ENCODE results near the gene ANKRD12. TPM values are rescaled to one million over a fixed set of nuclear protein-coding genes. Genes with fewer than 3 reads are reported as not detected.
"Not testable (repeated sequence)": the region's sequence is repeated elsewhere in the genome, so short reads cannot be mapped to it uniquely, and the experiment has no call there.

ANKRD12 gene
- total RNA-seq, 6 experiments from 2014 or later = 26.5 to 31.3 (median 29.8) TPM

DNA sequence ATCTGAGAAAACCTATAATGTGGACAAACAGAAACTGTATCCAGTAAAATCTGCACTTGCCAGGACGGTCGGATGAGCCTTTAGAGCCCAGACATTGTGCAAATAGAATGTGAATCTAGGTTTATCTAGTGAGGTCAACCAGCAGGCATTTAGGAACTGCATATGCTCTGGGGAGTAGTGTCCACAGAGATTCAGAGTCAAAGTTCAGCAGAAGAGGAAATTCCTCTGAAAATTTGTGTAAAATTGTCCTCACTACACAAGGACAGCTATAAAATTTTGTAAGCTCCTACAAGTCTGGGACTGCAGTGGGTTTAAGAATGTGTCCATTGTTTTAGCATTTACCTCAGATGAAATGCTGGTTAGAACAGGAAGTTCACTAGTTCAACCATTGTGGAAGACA lies 43.9 kb upstream of the ANKRD12 start:
- no peak overlapping the region for H3K4me3 Mint-ChIP-seq
- DNase-seq = no peak
- TF ChIP-seq, protein P1, sequence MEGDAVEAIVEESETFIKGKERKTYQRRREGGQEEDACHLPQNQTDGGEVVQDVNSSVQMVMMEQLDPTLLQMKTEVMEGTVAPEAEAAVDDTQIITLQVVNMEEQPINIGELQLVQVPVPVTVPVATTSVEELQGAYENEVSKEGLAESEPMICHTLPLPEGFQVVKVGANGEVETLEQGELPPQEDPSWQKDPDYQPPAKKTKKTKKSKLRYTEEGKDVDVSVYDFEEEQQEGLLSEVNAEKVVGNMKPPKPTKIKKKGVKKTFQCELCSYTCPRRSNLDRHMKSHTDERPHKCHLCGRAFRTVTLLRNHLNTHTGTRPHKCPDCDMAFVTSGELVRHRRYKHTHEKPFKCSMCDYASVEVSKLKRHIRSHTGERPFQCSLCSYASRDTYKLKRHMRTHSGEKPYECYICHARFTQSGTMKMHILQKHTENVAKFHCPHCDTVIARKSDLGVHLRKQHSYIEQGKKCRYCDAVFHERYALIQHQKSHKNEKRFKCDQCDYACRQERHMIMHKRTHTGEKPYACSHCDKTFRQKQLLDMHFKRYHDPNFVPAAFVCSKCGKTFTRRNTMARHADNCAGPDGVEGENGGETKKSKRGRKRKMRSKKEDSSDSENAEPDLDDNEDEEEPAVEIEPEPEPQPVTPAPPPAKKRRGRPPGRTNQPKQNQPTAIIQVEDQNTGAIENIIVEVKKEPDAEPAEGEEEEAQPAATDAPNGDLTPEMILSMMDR (IDR thresholded peaks at IDR 0.05) = no peak
- H3K27ac Mint-ChIP-seq = 0 out of 2 replicates have a peak overlapping the region, but pooled peaks have one; percentile 97
- H3K36me3 Mint-ChIP-seq (ENCODE audit: low read depth) = no peaks in the 10 kb centered on the region
- H3K4me1 Mint-ChIP-seq (ENCODE audit: low read depth) = peaks cover 46% of the 10 kb centered on the region
- H3K27me3 Mint-ChIP-seq (ENCODE audit: insufficient read depth) = no peaks in the 10 kb centered on the region; the same call in none of the 2 replicates
- H3K9me3 Mint-ChIP-seq = no peaks in the 10 kb centered on the region

GRCh38 chr18:9093109-9093508 lies 43.5 kb upstream of the ANKRD12 start:
- H3K9me3 Mint-ChIP-seq; DNase-seq; H3K4me3 Mint-ChIP-seq; H3K36me3 Mint-ChIP-seq (ENCODE audit: low read depth); H3K27me3 Mint-ChIP-seq (ENCODE audit: insufficient read depth): not testable (repeated sequence)
- H3K27ac Mint-ChIP-seq = peak overlapping the region; percentile 97
- peaks cover 47% of the 10 kb centered on the region for H3K4me1 Mint-ChIP-seq (ENCODE audit: low read depth)

GRCh38 chr18:9094307-9095226 lies 42.0 kb upstream of the ANKRD12 start:
- Mint-ChIP-seq H3K36me3 (ENCODE audit: low read depth) (no peaks in the 10 kb centered on the region), H3K4me3 (peak overlapping the region; percentile 64), H3K4me1 (ENCODE audit: low read depth) (peaks cover 47% of the 10 kb centered on the region), H3K9me3 (no peaks in the 10 kb centered on the region), H3K27ac (peak overlapping the region; percentile 97), H3K27me3 (ENCODE audit: insufficient read depth) (no peaks in the 10 kb centered on the region; the same call in none of the 2 replicates)
- TF ChIP-seq, protein P1 (IDR thresholded peaks at IDR 0.05) = no peak
- peak; percentile 91 for DNase-seq

DNA sequence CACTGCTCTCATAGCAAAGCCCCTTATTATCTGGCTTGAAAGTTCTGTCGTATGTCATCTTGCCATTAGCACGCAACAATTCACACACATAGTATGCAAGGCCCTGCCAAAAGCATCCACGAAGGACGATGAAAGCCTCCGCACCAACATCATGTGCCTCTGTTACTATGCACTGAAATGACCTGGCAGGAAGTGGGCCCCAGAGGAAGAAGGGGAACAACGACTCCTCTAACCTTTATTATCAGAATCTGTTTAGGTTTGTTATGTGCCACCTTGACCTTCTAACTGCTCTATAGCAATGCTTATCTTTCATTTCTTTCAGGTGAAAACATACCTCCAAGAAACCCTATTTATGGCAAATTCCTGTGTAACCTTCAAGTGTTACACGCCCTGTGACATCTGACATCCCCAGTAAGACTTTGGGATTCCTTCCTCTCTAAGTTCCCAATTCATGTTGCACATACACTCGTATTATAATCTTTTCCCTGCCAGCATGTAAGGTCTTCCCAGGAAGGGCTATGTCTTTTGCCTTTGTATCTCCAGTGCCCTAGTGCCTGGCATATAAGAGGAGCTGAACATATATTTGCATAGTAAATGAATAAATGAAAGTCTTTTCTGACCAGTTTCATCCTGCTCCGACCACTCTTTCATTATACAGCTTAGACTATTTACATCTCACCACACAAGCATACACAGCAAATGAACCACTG lies 41.1 kb upstream of the ANKRD12 start:
- TF ChIP-seq, protein P1 (IDR thresholded peaks at IDR 0.05) = no peak
- no peaks in the 10 kb centered on the region for H3K36me3 Mint-ChIP-seq (ENCODE audit: low read depth)
- peaks cover 53% of the 10 kb centered on the region for H3K4me1 Mint-ChIP-seq (ENCODE audit: low read depth)
- no peak for DNase-seq
- peak overlapping the region; percentile 97 for H3K27ac Mint-ChIP-seq
- H3K27me3 Mint-ChIP-seq (ENCODE audit: insufficient read depth) = no peaks in the 10 kb centered on the region; the same call in none of the 2 replicates
- H3K4me3 Mint-ChIP-seq = peak overlapping the region; percentile 64; the same call in 1 of the 2 replicates
- H3K9me3 Mint-ChIP-seq = no peaks in the 10 kb centered on the region

DNA sequence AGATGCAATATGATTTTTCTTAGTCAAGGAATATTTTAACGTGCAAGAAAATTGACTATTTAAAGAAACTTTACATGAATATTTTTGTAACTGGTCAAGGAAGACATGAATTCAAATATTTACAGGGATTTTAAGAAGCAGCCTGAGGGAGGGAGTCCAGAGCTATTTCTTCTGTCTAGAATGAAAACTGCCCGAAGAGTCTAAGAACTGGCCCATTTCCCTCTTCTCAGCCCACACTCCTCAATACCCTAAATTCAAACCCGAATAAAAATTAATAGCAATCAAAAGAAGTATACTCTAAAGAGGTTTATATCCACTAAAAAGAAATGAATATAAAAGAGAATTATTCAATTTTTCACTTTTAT lies 40.6 kb upstream of the ANKRD12 start:
- TF ChIP-seq, protein P1 (IDR thresholded peaks at IDR 0.05) = no peak
- H3K9me3 Mint-ChIP-seq = no peaks in the 10 kb centered on the region
- peaks cover 58% of the 10 kb centered on the region for H3K4me1 Mint-ChIP-seq (ENCODE audit: low read depth)
- H3K27ac Mint-ChIP-seq = peak overlapping the region; percentile 97
- no peak for DNase-seq
- no peaks in the 10 kb centered on the region; the same call in none of the 2 replicates for H3K27me3 Mint-ChIP-seq (ENCODE audit: insufficient read depth)
- no peaks in the 10 kb centered on the region for H3K36me3 Mint-ChIP-seq (ENCODE audit: low read depth)
- no peak overlapping the region for H3K4me3 Mint-ChIP-seq
